HS-5 (cell line): ENCODE results near the gene COL5A1.
"Not testable (repeated sequence)": the region's sequence is repeated elsewhere in the genome, so short reads cannot be mapped to it uniquely, and the experiment has no call there.

Experiments used
- DNase-seq: peaks from one replicate; pipeline ENCODE4 v3.0.0-alpha.2; 2012; ENCODE audit warnings: low read depth

COL5A1 gene

DNA sequence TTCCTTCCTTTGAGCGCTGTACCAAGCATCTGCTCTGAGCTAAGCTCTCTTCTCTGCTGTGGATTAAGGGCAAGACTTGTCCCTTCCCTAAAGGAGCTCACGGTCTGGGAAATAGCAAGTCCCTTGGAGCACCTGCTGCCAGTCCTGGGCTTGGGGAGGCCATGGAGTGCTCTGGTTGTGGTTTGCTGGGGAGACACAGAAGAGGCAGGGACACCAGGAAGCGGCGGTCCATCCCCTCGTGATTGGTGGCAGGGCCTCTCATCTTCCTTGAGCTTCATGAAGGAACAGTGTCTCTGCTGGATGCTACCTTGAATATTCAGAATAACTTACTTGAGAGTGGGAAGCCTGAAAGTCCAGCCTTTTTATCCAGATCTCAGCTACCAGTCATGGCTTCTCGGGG, 35.3 kb downstream of the COL5A1 start:
- no peak for DNase-seq

DNA sequence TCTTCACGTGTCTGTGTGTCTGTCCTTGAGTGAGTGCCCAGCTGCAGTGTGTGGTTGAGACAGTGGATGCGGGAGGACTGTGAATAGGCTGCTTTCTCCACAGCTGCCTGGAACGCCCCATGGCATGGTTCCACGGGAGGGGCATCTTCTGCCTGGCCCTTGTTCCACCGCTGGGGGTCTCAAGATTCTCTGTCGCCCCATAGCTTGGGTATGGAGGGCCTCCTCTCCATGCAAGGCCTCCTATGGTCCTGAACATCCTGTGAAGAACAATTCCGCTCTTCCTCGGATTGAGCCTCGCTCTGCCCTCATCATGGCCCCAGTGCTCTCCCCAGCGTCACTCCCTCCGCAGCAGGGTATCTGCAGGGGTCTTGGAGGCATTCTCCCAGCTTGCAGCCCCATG, 36.1 kb downstream of the COL5A1 start:
- DNase-seq, result no peak

DNA sequence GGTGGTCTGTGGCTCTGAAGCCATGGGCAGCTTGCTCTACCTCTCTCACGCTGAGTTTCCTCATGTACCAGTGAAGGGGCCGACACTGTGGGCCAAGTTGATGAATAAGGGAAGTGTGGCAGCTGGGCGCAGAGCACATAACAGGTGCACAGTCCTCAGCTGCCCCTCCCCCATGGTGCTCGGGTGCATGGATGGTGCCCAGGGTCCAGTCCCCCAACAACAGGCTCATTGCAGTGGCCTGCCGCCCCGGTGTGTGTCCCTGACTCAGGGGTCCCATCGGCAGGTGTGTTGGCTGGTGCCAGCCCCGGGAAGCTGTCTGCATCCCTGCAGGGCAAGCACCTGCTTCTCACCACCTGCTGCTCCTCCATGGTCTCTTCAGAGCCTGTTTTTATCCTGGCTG, 36.6 kb downstream of the COL5A1 start:
- no peak for DNase-seq

DNA sequence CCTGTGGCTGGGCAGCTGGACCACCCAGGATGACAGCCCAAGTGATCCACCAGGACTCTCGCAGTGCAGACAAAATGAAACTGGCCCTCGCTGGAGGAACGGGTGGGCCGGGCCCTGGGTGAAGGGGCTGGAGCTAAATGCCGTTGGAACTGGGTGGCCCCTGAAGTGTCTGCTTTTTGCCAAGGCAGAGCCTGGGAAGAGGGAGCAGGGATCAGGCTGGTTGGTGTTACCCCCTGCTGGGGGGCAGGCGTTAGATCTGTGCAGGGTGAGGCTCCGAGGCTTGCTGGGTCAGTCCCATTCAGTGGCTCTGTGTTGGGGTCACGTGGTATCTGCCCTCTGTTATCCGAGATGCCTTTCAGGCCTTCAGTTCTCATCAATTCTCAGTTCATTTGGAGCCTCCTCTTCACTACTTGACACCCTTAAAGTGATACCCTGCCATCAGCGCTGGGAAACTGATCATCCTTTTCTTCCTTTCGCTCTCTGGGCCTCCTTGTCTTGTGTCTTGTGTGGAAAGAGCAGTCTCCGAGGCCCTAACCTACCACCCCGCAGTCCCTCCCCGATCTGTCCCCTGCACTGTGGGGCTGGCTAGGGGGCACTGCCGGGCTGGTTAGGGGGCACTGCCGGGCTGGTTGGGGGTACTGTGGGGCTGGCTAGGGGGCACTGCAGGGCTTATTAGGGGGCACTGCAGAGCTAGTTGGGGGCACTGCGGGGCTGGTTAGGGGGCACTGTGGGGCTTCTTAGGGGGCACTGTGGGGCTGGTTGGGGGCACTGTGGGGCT, 37.3 kb downstream of the COL5A1 start:
- DNase-seq, result no peak

DNA sequence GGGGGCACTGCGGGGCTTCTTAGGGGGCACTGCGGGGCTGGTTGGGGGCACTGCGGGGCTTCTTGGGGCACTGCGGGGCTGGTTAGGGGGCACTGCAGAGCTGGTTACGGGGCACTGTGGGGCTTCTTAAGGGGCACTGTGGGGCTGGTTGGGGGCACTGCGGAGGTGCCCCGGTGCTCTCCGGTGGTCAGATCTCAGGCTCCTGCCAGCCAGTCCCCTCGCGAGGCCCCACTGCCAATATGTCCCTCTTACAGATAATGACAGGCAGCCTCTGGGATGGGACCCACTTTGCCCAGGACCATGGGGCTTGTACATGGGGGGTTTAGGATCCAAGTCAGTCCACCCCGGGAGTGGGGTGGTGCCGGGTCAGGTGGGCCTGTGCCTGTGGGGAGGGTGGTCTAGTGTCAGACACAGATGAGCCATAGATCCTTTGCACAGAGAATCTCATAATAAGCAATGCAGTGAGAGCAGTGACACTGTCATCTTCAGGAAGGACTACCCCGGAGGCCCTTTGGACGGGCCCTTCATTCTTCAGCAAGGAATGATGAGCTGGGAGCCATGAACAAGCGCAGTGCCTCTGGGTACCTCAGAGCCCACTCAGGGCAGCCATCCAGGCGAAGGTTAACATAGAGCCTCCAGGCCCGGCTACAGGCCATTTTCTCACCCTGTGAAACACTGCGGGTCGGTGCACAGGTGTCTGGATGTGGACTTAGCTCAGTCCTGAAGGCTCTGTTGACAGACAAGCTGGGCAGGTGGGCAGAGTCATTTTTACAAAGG, 38.2 kb downstream of the COL5A1 start:
- DNase-seq, result no peak

DNA sequence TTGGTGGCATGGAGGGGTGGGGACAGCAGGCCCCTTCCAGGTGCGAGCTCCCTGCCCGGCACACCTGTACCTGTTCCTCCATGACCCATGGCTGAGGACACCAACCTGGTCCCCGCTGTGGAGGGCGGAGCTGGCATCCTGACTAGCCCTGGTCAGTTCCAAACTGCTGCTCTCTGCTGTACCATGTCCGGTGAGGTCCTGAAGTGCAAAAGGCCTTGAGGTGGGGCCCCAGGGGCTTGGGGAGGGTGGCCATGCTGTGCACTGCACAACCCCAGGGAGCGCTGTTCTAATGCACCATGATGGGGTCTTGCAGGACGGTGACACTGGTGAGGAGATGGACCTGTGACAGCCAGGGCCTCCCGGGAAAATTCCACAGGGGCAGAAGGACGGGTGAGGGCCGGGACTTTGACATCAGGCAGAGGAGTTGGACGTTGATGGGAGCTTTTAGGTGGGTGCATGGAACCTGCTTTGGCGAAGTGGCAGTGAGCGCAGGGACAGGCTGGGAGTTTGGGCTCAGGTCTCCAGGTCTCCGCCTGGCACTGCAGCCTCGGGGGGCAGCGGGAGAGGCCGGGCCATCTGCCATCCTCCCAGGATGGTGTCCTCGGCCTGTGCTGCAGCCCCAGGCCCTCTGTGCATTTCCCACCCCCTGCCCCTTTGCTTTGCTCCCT, 38.9 kb downstream of the COL5A1 start:
- DNase-seq, result no peak

DNA sequence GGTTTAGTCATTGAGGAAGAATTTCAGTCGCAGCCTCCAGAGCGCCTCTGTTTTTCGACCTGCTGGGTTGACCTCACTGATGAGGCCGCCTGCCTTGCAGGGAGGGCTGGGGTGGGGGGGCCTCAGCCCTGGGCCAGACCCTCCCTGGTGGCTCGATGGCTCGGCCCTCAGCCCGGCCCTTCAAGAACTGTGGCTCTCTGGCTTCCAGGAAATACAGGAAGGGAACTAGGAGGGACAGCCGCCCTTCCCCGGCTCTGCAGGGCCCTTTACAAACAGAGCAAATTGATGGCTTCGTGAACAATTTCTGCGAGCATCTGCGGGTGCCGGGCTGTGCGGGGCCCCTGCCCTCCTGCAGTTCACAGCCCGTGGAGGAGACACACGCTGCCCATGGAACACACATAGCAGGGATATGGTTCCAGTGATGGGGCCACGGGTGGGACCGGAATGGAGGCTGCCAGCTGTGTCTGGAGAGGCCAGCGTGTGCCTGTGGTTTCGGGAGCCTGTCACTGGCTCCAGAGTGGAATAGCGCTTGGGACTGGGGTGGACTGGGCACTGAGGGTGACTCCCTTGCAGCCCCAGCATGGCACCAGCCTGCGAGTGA, 39.6 kb downstream of the COL5A1 start:
- DNase-seq, result no peak

DNA sequence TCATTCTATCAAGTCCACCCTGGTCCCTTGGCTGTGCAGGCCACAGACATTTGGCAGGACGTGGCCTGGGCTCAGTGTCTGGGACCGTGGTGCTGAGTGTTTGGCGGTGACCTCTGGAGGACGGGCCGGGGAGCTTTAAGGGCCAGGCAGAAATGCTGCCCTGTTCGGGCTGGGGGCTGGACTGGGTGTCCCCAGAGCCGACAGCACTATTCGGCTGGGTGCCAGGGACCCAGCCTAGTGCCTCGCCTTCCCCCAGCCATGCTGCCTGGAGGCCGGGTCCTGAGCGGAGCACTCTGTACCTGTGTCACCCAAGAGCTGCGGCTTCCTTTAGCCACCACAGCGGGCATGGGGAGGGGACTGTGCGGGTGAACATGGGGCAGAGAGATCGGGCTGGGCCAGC, 40.4 kb downstream of the COL5A1 start:
- DNase-seq, result no peak

DNA sequence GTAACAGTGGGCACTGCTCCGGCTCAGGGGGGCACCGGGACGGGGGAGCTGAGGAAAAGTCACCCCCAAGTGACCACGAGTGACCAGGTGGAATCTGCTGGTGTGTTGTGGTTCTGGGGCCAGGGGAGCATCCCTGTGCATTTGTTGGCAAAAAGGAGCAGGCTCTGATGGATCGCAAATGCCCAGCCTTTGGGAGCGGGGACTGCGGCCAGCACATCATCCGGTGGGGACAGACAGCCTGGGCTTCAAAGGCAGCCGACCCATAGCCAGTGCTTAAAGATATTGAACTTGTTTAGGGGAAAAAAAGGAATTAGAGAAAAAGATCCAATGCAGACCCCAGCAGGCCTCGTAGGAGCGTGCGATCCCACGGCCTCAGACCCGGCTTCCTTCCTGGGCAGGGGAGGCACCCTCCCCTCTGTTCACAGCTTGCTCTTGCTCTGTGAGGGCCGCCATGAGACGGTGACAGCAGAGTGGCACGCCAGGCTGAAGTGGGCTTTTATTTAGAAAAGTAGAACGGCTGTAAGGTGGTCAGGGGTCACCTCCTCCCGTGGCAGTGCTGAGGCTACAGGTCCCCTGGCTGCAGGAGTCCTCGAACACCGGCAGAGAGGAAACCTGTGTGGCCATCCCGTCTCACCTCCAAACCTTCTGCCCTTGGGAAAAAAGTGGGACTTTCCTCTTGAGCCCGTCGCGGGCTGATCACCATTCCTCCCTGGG, 41.2 kb downstream of the COL5A1 start:
- DNase-seq, result no peak

DNA sequence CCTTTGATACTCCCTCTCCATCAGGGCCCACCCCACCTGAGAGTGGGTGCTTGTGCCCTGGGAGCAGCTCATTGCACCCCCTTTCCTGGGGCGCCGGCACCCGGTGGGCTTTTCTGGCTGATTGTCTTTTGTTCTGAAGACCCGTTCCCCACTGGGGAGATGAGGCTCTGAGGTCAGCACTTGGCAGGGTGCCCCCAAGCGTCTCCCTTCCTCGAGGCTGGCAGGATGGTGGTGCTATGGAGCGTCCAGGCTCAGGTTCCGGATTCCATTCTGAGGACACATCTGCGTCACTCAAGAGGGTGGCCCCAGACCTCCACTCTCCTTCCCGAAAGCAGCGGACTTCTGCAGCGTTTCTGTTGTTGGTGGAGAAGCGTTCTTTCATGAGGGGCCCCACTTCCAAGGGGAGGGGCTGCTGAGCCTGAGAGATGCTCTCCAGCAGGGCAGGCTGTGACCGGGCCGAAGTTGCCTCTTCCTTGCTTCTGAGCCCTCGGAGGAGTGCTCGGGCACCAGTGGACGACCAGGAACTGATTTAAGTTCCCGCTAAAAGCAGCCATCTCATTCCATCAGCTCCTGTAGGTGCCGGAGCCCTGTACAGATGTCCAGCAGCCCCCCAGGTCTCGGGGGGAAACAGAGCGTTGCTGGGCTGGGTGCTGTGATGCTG, 42.2 kb downstream of the COL5A1 start:
- DNase-seq, result no peak

DNA sequence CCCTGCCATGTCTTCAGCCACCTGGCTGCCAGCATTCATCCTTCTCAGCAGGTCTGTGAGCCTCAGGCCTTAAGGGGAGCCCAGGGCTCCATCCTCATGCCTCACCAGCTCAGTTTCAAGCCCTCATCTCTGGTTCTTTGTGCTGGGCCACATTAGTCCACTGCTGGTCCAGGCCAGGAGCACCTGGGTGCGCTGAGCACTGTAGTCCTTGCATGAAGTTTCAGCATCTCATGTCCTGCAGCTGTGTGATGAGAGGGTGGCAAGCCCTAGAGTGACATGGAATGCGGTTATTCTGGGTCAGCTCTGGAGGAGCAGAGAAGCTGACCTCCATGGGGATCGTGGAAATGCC, 42.7 kb downstream of the COL5A1 start:
- no peak for DNase-seq

DNA sequence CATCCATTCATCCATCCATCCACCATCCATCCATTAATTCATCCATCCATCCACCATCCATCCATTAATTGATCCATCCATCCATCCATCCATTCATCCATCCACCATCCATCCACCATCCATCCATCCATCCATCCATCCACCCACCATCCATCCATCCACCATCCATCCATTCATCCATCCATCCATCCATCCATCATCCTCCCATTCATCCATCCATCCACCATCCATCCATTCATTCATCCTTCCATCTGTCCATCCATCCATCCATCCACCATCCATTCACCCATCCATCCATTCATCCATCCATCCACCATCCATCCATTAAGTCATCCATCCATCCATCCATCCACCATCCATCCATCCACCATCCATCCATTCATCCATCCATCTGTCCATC, 43.3 kb downstream of the COL5A1 start:
- DNase-seq, result not testable (repeated sequence)

DNA sequence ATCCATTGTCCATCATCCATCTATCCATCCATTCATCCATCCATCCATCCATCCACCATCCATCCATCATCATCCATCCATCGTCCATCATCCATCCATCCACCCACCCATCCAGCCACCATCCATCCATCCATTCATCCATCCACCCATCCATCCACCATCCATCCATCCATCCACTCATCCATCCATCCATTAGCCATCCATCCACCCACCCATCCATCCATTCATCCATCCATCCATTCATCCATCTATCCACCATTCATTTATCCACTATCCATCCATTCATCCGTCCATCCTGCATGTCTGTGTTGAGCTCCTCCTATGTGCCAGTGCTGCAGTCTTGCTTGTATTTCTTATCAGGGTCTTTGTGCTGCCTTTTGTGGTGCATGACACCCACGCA, 44.2 kb downstream of the COL5A1 start:
- no peak for DNase-seq

DNA sequence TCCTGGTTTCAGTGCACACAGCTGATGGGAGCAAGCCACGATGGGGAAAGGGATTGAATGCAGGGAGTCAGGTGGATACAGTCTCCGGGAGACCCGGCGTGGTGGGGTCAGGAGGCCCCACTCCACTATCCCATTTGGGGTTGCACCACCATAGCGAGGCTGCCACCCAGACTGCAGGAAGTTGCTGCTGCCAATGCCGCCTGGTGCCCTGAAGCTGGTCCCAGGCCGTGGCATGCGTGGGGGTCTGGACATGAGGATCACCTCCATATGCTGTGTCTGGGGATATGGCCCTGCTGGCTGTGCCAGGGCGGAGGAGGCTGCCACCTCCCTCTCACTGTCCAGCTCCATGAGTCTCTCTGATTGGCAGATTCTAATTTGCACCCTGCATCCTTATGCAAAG, 45.3 kb downstream of the COL5A1 start:
- DNase-seq, result no peak

DNA sequence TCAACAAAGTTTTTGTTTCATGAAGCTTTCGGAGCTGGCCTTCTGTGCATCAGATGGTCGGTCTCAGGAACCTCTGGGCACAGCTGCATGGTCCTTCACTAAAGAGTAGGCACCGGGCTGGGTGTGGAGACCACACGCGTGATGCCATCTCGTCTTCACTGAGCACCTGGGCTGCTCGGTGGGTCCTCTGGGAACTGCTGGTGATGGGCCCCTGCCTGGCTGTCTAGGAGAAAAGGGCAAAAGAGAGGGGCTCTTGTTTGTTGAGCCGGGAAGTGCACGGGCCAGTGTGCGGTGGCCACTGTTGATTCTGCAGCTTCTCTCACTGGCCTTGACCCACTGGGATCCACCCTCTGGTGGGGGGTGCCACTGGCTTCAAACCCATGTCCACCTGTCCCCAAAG, 46.0 kb downstream of the COL5A1 start:
- no peak for DNase-seq

DNA sequence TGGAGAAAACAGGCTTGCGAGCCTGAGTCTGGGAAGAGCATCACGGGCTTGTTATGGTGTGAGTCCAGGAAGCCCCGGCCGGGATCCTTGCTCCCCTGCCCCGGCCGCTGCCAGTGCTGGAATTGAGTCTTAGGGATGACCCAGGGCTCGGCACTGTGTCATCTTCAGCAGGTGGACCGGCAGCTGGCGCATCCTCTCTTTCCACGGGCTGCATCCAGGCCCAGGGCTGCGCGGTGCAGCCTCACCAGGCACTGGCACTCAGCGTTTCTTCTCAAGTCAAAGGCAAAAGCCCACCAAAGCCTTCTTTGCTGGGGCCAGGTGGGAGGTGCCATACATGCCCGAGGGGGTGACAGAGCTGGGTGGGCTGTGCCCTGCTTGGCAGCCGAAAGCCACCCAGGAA, 46.6 kb downstream of the COL5A1 start:
- no peak for DNase-seq

DNA sequence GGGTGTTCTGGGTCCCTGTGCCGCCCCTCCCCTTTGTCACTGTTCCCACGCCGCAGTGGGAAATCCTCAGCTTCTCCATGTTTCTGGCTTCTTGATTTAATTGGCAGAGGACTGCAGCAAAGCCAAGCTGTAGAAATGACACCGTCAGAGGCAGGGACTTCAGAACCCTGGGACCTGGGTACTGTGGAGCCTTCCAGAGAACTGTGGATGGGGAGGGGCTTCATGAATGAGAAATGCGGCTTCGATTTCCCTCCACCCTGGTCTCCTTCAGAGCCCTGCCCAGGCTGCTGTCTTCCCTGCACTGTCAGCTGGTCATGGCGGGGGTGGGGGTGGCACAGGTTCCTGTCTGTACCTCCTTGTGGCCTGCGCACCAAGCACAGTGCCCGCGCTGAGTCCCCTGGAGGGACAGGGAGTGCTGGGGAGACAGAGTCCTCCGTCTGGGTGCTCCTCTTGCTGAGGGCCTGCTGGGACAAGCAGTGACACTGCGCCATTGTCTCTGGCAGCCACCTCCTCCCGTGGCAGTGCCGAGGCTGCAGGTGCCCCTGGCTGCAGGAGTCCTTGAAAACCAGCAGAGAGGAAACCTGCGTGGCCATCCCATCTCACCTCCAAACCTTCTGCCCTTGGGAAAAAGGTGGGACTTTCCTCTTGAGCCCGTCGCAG, 47.2 kb downstream of the COL5A1 start:
- DNase-seq, result no peak

DNA sequence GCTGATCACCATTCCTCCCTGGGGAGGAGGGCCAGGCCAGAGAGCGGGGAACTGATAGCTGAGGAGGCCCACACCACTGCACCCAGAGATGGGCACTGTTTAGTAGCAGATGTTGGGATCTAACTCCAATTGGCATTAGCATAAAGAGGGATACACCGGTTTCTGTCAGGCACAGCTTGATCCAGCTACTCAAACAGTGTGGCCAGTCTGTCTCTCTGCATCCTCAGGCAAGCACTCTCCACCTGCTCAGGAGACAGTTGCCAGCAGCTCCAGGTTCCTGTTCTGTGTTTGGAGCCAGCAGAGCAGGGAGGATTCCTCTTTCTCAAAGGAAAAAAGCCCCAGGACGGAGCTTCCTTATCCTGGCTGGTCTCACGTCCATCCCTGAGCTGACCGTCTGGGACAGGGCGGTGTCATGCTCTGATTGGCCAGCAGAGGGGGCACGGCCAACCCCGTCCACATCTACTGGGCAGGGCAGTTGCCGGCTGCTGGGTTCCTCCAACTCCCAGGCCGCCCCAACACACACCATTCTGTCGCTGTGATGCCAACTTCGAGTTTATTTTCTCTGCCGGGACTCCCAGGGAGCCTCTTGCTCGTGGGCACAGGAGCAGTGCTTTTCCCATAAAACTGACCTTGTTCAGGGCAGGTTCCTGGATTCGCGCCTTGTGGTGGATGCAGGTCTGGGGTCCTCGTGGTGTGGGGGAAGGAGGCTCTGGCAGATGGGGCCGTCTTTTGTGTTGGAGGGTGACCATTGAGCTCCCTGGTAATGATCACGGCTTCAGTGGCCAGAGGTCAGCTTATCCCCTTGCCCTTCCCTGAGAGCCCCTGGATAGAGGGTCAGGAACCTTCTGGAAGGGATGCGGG, 47.9 kb downstream of the COL5A1 start:
- DNase-seq, result no peak

DNA sequence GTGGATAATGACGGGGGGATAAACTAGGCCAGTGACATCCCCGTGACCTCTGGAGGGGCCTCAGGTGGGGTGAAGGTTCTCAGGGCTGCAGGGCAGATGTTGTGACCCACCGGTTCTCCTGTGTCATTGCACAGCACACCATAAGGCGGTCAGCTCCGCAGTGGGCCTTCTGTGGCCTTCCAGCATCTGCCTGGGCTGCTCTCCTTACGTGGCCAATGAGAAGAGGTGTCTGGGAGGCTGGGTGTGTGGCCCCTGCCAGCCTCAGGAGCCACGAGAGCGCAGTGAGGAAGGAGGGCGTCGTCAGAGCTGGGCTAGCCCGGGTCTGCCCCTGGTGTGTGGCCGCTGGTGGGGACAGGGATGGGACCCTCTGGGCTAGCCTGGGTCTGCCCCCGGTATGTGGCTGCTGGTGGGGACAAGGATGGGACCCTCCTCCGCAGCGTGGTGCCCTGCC, 48.7 kb downstream of the COL5A1 start:
- no peak for DNase-seq
